H1 (cell line): Measurements from ENCODE around the gene CAMTA1. TPM values are rescaled to one million over a fixed set of nuclear protein-coding genes. Genes with fewer than 3 reads are reported as not detected.

ENCODE experiments used
- ATF2 ChIP-seq: IDR thresholded peaks from 2 replicates; pipeline ENCODE4 v1.6.1; 2012; ENCODE audit warnings: low read length, inconsistent platforms
- CHD1 ChIP-seq: IDR thresholded peaks from 2 replicates; pipeline ENCODE4 v1.6.1; 2012; ENCODE audit warnings: low read depth, low read length, improper control_type of control experiment
- CTCF ChIP-seq, 3 experiments: IDR thresholded peaks; 1 replicate in 2 of 3; 2 replicates in 1 of 3; pipeline versions ENCODE4 v1.5.1 to v1.6.1; 2011; ENCODE audit warnings: low read length in 3 of 3, mild to moderate bottlenecking in 3 of 3, inconsistent platforms in 2 of 3, low read depth in 1 of 3, moderate library complexity in 1 of 3; ENCODE audit not compliant: insufficient read depth in 1 of 3; ENCODE audit errors: control extremely low read depth in 1 of 3
- EGR1 ChIP-seq: IDR thresholded peaks from 2 replicates; pipeline ENCODE4 v1.6.1; 2011; ENCODE audit warnings: low read depth, low read length, borderline replicate concordance
- RAD21 ChIP-seq, 2 experiments: IDR thresholded peaks in 1 of 2; conservative IDR thresholded peaks in 1 of 2; 2 replicates each; pipeline ENCODE4 v1.6.1; 2011; ENCODE audit warnings: low read depth in 2 of 2, low read length in 2 of 2, improper control_type of control experiment in 1 of 2, inconsistent platforms in 1 of 2, mild to moderate bottlenecking in 1 of 2, moderate library complexity in 1 of 2
- SRF ChIP-seq: IDR thresholded peaks from 2 replicates; pipeline ENCODE4 v1.6.1; 2011; ENCODE audit warnings: mild to moderate bottlenecking, low read depth, low read length, moderate library complexity
- polyA plus RNA-seq, 7 experiments: library from polyadenylated mRNA; depleted of rRNA in 3 of 7; stranded (reverse) in 5 of 7; unstranded in 2 of 7; fragments of >200 nt in 5 of 7; fragments of 200-250 nt in 2 of 7; gene quantifications; 1 replicate in 5 of 7; 2 replicates in 1 of 7; 4 replicates in 1 of 7; pipeline versions ENCODE4 v1.2.1 to v1.2.3, GENCODE V29; 2011 to 2013; ENCODE audit warnings: missing spikeins in 2 of 7, mixed read lengths in 2 of 7
- total RNA-seq: library from RNA; stranded (reverse); fragmentation: NEBNext Ultra II Directional; extraction: Animal tissue kit (Norgen Biotek cat#: 25700); gene quantifications from 2 replicates; pipeline ENCODE4 v1.2.1, GENCODE V29; 2021

Gene CAMTA1
- total and polyA plus RNA-seq, 2 of the 8 experiments (the other 6 are each of a cell fraction or from before 2014, with no cell fraction given) = 65.0 to 119 TPM

GRCh38 chr1:6753320-6754140 is 31.7 kb upstream of the CAMTA1 start (continued):
- TF ChIP-seq ATF2 (no peak), EGR1 (no peak), RAD21 (IDR thresholded peaks at IDR 0.05 in 1 of 2, conservative IDR thresholded peaks at IDR 0.05 in 1 of 2; ENCODE audit: low read depth in 2 of 2, low read length in 2 of 2) (no peak), CTCF (IDR thresholded peaks at IDR 0.05; ENCODE audit: control extremely low read depth in 1 of 3, insufficient read depth in 1 of 3, low read depth in 1 of 3, low read length in 3 of 3) (no peak), CHD1 (no peak), SRF (no peak)
